GM21528 (cell line): ENCODE measurements around the gene OR2H2.

Experiments used
- ATAC-seq: cut with Tn5 transposase; IDR thresholded peaks from one replicate; pipeline ENCODE4 v1.9.1; 2021; ENCODE audit warnings: mild to moderate bottlenecking, moderate library complexity; ENCODE audit not compliant: unreplicated experiment, low FRiP score

Gene OR2H2

GRCh38 chr6:29584821-29585220 is at the start of gene OR2H2:
Gene OR2H2, plus strand, starts transcription at chr6:29585121. Its CDS starts 2,824 bp downstream, at chr6:29587945.
- no peak for ATAC-seq

GRCh38 chr6:29537714-29538403 is 47.1 kb upstream of the OR2H2 start:
- ATAC-seq, result no peak

- no peak for ATAC-seq
Measured at GRCh38 chr6:29547573-29547972, 37.3 kb upstream of the OR2H2 start.

- ATAC-seq, result peak; percentile 89
Measured at GRCh38 chr6:29552512-29553051, 32.3 kb upstream of the OR2H2 start.

- no peak for ATAC-seq
Measured at GRCh38 chr6:29553268-29554057, 31.5 kb upstream of the OR2H2 start.

GRCh38 chr6:29554764-29555163 is 30.2 kb upstream of the OR2H2 start:
- ATAC-seq, result no peak

- no peak for ATAC-seq
Measured at GRCh38 chr6:29557320-29557719, 27.6 kb upstream of the OR2H2 start.

GRCh38 chr6:29558439-29559079 is 26.4 kb upstream of the OR2H2 start:
- no peak for ATAC-seq

GRCh38 chr6:29559524-29560287 is 25.2 kb upstream of the OR2H2 start, which contains the start of gene UBD:
Gene UBD, minus strand, starts transcription at chr6:29559732. Its CDS starts 31 bp downstream, at chr6:29559701.
- ATAC-seq, result no peak

GRCh38 chr6:29561091-29561490 is 23.8 kb upstream of the OR2H2 start:
- ATAC-seq, result no peak

- no peak for ATAC-seq
Measured at GRCh38 chr6:29561606-29562181, 23.2 kb upstream of the OR2H2 start.

- ATAC-seq, result no peak
Measured at GRCh38 chr6:29563435-29563965, 21.4 kb upstream of the OR2H2 start.

GRCh38 chr6:29564875-29565274 is 20.0 kb upstream of the OR2H2 start:
- no peak for ATAC-seq

- ATAC-seq, result no peak
Measured at GRCh38 chr6:29566856-29567255, 18.1 kb upstream of the OR2H2 start.

- ATAC-seq, result no peak
Measured at GRCh38 chr6:29567541-29567940, 17.4 kb upstream of the OR2H2 start.

- ATAC-seq, result no peak
Measured at GRCh38 chr6:29567991-29568390, 16.9 kb upstream of the OR2H2 start.

GRCh38 chr6:29576056-29576455 is 8.9 kb upstream of the OR2H2 start:
- no peak for ATAC-seq

- ATAC-seq, result no peak
Measured at GRCh38 chr6:29577544-29577943, 7.4 kb upstream of the OR2H2 start.

GRCh38 chr6:29589423-29590048 is 4.6 kb downstream of the OR2H2 start:
- no peak for ATAC-seq
